NCI-H2107 treated with DMSO at 0.1 percent for 48 hours (cell line): ENCODE results near the gene EGF.
"Not testable (repeated sequence)": the region's sequence is repeated elsewhere in the genome, so short reads cannot be mapped to it uniquely, and the experiment has no call there.

Experiments used
- DNase-seq: peaks from one replicate; lab custom pipeline; 2025; ENCODE audit not compliant: unreplicated experiment; lab: John Stamatoyannopoulos, UW

EGF gene

DNA sequence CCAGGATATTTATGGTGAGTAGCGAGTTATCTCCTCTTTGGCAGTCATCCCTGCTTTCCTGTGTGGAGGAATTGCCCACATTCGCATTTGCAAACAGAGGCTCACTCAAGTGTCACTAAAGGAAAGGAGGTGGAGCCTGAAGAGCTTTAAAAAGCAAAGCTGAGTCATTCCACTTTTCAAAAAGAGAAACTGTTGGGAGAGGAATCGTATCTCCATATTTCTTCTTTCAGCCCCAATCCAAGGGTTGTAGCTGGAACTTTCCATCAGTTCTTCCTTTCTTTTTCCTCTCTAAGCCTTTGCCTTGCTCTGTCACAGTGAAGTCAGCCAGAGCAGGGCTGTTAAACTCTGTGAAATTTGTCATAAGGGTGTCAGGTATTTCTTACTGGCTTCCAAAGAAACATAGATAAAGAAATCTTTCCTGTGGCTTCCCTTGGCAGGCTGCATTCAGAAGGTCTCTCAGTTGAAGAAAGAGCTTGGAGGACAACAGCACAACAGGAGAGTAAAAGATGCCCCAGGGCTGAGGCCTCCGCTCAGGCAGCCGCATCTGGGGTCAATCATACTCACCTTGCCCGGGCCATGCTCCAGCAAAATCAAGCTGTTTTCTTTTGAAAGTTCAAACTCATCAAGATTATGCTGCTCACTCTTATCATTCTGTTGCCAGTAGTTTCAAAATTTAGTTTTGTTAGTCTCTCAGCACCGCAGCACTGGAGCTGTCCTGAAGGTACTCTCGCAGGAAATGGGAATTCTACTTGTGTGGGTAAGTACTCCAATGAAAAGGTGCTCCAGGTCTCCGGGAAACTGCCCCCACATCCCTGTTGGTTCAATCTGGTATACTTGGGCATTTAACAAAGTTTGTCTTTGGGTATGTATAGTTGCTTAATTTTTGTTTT is at the start of gene EGF:
Gene EGF (plus strand): TSS at position 178 of the 890 bp plus-strand sequence. CDS start 453 bp downstream, at position 631.
- no peak for DNase-seq

DNA sequence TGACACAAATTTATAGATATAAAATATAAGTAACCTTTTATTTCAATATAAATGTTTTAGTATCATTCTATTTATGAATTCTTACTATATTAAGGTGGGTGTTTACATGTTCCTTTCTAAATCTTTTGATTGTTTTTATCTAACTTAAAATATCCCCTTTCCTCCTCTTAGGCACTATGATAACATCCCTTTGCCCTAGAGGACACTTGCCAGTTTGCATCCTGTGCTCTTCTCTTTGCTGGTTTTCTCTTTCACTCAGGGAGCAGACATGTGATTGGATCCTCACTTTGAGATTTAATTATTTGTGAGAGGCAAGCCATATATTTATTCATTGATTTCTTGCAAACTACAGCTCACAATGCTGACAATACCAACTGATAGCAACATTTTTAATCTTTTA is 48.5 kb upstream of the EGF start:
- no peak for DNase-seq

- DNase-seq = no peak
Observed at GRCh38 chr4:109870061-109870460, 42.6 kb upstream of the EGF start.

DNA sequence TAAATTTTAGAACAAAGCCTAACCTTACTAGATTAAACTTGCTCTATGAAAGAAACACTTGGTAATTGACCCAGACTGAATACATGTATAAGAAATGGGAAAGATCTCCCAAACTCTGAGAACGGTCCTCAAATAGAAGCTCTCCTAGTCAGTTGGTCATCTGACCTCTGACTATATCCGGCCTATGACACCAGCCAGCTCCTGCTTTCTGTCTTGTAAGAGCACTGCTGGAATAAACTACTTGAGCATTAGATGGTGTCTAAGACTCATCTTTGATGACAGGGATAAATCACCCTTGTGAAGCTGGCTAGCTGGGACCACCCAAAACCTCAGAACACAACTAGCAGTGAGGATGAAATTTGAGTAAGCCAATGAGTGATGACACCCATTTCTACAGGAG is 40.6 kb upstream of the EGF start:
- no peak for DNase-seq

DNA sequence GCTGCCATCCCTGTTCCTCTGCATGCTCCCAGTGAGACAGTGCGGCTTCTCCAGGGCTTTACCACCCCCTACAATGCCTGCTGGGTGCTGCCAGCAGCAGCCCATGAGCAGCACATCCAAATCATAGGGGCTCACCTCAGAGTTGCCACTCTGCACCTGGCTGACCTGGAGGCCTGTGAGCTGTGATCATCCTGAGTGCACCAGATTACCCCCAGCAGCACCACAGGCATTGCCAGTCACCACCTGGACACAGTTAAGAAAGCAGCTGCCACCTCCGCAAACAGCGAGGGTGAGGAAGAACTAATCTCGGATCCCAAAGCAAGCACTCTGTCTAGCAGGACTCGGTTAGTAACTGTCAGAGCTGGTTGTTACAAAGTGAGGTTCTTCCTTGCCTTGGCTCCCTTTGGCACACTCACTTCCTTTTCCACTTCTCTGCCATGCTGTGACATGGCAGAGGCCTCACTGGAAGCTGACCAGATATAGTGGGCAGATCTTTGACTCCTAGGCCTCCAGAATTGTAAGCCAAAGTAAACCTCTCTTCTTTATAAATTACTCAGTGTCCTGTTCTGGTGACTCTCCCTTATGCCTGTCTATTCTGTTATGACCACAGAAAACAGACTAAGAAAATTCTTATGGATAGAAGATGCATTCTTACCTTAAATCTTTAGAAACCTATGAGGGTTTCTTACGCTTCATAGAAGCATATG is 39.6 kb upstream of the EGF start:
- no peak for DNase-seq

- DNase-seq = no peak
Observed at GRCh38 chr4:109873791-109874514, 38.7 kb upstream of the EGF start.

GRCh38 chr4:109875106-109875505 is 37.6 kb upstream of the EGF start:
- DNase-seq = no peak

- DNase-seq = not testable (repeated sequence)
Observed at GRCh38 chr4:109875553-109875952, 37.1 kb upstream of the EGF start.

DNA sequence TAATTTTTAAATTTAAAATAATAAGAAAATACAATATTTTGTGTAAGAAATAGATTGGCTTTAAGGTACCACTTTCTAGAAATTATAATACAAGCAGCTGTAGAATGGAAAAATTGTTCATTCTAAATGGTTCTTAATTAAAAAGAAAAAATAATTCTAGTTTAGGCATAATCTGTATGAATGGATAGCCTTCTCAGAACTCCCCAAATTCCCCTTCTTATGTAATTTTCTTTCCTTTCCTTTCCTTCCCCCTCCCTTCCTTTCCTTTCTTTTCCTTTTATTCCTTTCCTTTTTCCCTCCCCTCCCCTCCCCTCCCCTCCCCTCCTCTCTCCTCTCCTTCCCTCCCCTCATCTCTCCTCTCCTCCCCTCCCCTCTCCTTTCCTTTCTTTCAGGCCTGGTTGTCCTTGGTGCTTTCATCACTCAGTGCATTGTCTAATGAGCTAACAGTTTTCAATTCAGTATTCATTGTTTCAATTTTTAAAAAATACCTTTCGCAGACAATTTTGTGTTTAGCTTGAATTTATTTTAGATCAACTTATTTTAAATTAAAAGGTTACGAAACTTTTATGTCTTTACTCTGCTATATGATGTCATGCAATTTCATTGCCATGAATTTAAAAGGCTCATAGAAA is 35.9 kb upstream of the EGF start:
- no peak for DNase-seq

GRCh38 chr4:109877400-109877799 is 35.3 kb upstream of the EGF start:
- DNase-seq = no peak

- DNase-seq = no peak
Observed at GRCh38 chr4:109878355-109878754, 34.3 kb upstream of the EGF start.

GRCh38 chr4:109879081-109879480 is 33.6 kb upstream of the EGF start:
- DNase-seq = no peak

DNA sequence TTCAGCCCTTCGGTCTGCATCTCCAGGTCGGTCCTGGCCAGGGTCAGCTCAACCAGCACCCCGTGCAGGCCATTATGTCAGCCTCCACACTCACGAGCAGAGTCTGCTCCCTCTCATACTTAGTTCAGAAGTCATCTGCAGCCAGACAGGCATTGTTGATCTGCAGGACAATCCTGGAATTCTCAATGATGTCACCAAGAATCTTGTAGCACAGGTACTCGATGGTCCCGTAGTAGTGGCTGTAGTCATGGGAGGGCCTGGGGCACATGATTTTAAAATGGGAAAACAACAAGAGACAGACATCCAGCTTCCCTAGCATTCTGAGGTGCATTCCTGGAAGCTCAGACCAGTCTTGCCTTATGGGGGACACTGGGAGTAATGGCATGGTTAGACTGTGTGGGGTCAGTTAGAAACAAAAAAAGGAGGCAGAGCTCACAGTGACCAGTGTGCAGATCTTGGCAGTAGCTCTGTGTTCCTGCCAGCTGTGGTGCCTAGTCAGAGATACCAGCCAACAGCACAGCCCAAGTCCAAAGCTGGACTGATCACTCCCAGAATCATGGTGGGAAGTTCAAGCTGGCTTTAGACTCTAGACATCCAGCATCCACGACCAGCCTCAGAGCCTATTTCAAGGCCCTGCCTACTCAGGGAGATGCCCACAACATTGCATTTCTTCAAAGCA is 32.9 kb upstream of the EGF start:
- DNase-seq = no peak

- DNase-seq = no peak
Observed at GRCh38 chr4:109886303-109886702, 26.4 kb upstream of the EGF start.

GRCh38 chr4:109887071-109887470 is 25.6 kb upstream of the EGF start:
- DNase-seq = no peak

GRCh38 chr4:109890076-109890475 is 22.6 kb upstream of the EGF start:
- DNase-seq = no peak

- DNase-seq = no peak
Observed at GRCh38 chr4:109902559-109903251, 10.0 kb upstream of the EGF start.

GRCh38 chr4:109908731-109909130 is 4.0 kb upstream of the EGF start:
- no peak for DNase-seq

DNA sequence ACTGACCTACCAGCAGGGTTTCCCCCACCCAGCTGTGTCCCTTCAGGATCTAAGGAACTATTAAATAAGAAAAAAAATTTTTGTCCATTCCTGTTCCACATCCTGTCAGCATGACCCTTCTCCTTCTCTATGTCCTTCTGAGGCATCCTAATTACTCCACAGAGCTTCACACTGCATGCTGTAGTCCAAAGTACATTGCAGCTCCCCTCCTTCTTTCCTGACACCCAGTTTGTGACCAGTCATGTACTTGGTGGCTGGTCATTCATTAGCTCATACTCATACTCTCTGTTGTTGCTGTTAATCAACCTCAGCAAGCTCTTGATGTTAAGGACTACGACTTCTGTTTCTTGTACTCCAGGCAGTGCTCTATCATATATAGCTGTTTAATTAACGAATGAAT is 2.4 kb upstream of the EGF start:
- no peak for DNase-seq

DNA sequence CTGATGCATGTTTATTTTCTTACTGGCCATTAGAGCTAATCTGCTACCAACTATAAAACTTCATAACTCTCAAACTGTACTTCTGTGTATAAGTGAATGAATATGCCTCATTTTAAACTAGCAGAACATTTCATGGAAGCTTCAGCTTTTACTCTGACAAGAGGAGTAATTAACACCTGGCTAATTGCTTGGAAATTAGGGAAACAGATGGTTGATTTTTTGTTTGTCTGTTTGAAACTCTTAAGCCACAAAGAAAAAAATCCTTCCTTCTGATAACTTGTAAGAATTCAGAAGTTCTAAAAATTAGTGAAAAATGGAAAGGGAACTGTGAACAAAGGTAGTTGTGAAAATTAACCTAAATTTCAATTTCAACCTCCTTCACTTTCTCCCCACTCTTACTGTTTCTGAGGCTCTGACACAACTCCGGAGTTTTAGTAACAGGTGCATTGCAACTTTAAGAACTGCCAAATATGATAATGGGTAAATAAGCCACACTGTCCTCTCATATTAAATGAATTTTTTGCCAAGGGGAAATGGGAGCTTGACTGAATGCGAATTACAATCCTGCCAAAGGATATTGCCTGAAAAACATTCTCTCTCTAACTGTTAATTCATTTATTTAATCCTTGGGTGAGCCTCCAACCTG is 1.0 kb downstream of the EGF start:
- no peak for DNase-seq
